ENCODE measurements around the gene KIF25. TPM values are rescaled to one million over a fixed set of nuclear protein-coding genes. Genes with fewer than 3 reads are reported as not detected.

Gene KIF25
- total and polyA plus RNA-seq, 4 donors, result 0.05 TPM; not detected in 3

- H3K9me3 ChIP-seq (ENCODE audit: control insufficient read depth in 4 of 4, low read length in 3 of 4), result peaks cover 16 to 39% (median 23%) of the 10 kb centered on the region in 4 donors
- no peak for TF ChIP-seq YY1 (IDR thresholded peaks at IDR 0.05)
- TF ChIP-seq HNF4A (conservative IDR thresholded peaks at IDR 0.05), result no peak
- no peak for TF ChIP-seq FOXA1 (IDR thresholded peaks at IDR 0.05)
- TF ChIP-seq TAF1 (conservative IDR thresholded peaks at IDR 0.05), result no peak
- TF ChIP-seq EGR1 (IDR thresholded peaks at IDR 0.05; ENCODE audit: low read depth in 2 of 2), result no peak
- TF ChIP-seq, protein P1, sequence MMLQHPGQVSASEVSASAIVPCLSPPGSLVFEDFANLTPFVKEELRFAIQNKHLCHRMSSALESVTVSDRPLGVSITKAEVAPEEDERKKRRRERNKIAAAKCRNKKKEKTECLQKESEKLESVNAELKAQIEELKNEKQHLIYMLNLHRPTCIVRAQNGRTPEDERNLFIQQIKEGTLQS (IDR thresholded peaks at IDR 0.05), result no peak
- TF ChIP-seq HNF4G (IDR thresholded peaks at IDR 0.05), result no peak
- no peaks in the 10 kb centered on the region for H3K27me3 ChIP-seq (ENCODE audit: control insufficient read depth in 4 of 4, insufficient read depth in 4 of 4, low read length in 3 of 4)
- H3K4me3 ChIP-seq (ENCODE audit: low read depth in 1 of 3, low read length in 3 of 3), result no peak overlapping the region
- no peak for DNase-seq (ENCODE audit: low spot score)
- no peaks in the 10 kb centered on the region for H3K4me1 ChIP-seq (ENCODE audit: control insufficient read depth in 4 of 4, insufficient read depth in 4 of 4, low read length in 3 of 4)
- no peaks in the 10 kb centered on the region for H3K36me3 ChIP-seq (ENCODE audit: control insufficient read depth in 4 of 4, insufficient read depth in 3 of 4, low read depth in 1 of 4, low read length in 3 of 4)
- H3K27ac ChIP-seq (ENCODE audit: low read depth in 1 of 2, low read length in 2 of 2), result no peak overlapping the region
- H3K9ac ChIP-seq (ENCODE audit: low read depth in 1 of 2, low read length in 2 of 2), result no peak overlapping the region
- WGBS, result 95% methylated on average over 15 of the region's 15 CpGs
Measured at GRCh38 chr6:168040856-168041496, 43.5 kb downstream of the KIF25 start.

DNA sequence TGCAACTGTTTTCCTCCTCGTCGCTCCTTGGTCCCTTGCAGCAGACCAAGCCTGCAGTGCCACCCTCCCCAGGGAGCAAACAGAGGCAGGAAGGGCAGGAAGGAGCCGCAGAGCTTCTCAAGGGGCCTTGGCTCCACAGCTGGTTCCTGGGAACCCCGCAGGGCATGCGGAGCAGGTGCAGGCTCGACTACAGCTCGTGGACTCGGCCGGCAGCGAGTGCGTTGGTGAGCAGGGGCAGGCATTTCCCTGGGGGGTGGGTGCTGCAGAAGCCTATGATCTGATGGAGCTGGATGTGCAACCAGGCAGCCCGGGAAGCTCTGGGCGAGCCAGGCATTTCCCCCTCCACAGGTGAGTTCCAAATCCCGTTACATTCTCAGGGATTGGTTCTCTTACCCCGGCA, 44.5 kb downstream of the KIF25 start:
- H3K27me3 ChIP-seq (ENCODE audit: control insufficient read depth in 4 of 4, insufficient read depth in 4 of 4, low read length in 3 of 4), result no peaks in the 10 kb centered on the region
- H3K9me3 ChIP-seq (ENCODE audit: control insufficient read depth in 4 of 4, low read length in 3 of 4), result peaks cover 16 to 37% (median 23%) of the 10 kb centered on the region in 4 donors
- H3K36me3 ChIP-seq (ENCODE audit: control insufficient read depth in 4 of 4, insufficient read depth in 3 of 4, low read depth in 1 of 4, low read length in 3 of 4), result no peaks in the 10 kb centered on the region
- WGBS, result 95% methylated on average over 15 of the region's 15 CpGs
- TF ChIP-seq GABPA (IDR thresholded peaks at IDR 0.05 in 1 of 2, conservative IDR thresholded peaks at IDR 0.05 in 1 of 2), result no peak
- H3K9ac ChIP-seq (ENCODE audit: low read depth in 1 of 2, low read length in 2 of 2), result no peak overlapping the region
- no peak for DNase-seq (ENCODE audit: low spot score)
- no peak overlapping the region for H3K4me3 ChIP-seq (ENCODE audit: low read depth in 1 of 3, low read length in 3 of 3)
- H3K27ac ChIP-seq (ENCODE audit: low read depth in 1 of 2, low read length in 2 of 2), result no peak overlapping the region
- no peaks in the 10 kb centered on the region for H3K4me1 ChIP-seq (ENCODE audit: control insufficient read depth in 4 of 4, insufficient read depth in 4 of 4, low read length in 3 of 4)

- Histone ChIP-seq H3K9ac (ENCODE audit: low read depth in 1 of 2, low read length in 2 of 2) (no peak overlapping the region), H3K4me3 (ENCODE audit: low read depth in 1 of 3, low read length in 3 of 3) (no peak overlapping the region), H3K27ac (ENCODE audit: low read depth in 1 of 2, low read length in 2 of 2) (no peak overlapping the region), H3K36me3 (ENCODE audit: control insufficient read depth in 4 of 4, insufficient read depth in 3 of 4, low read depth in 1 of 4, low read length in 3 of 4) (no peaks in the 10 kb centered on the region), H3K27me3 (ENCODE audit: control insufficient read depth in 4 of 4, insufficient read depth in 4 of 4, low read length in 3 of 4) (no peaks in the 10 kb centered on the region), H3K9me3 (ENCODE audit: control insufficient read depth in 4 of 4, low read length in 3 of 4) (peaks cover 16 to 37% (median 23%) of the 10 kb centered on the region in 4 donors), H3K4me1 (ENCODE audit: control insufficient read depth in 4 of 4, insufficient read depth in 4 of 4, low read length in 3 of 4) (no peaks in the 10 kb centered on the region)
- no peak for DNase-seq (ENCODE audit: low spot score)
- TF ChIP-seq RXRA (IDR thresholded peaks at IDR 0.05) (no peak), SP1 (IDR thresholded peaks at IDR 0.05) (no peak), NR2F2 (IDR thresholded peaks at IDR 0.05) (no peak), TAF1 (conservative IDR thresholded peaks at IDR 0.05) (no peak), HNF4A (conservative IDR thresholded peaks at IDR 0.05) (no peak), JUND (IDR thresholded peaks at IDR 0.05) (no peak), FOXA2 (IDR thresholded peaks at IDR 0.05) (no peak), CTCF (IDR thresholded peaks at IDR 0.05; ENCODE audit: low read depth, low read length, missing input control) (no peak), HNF4G (IDR thresholded peaks at IDR 0.05) (no peak), MAX (IDR thresholded peaks at IDR 0.05) (no peak), FOXA1 (IDR thresholded peaks at IDR 0.05) (no peak), YY1 (IDR thresholded peaks at IDR 0.05) (no peak), RAD21 (IDR thresholded peaks at IDR 0.05) (no peak), EGR1 (IDR thresholded peaks at IDR 0.05; ENCODE audit: low read depth in 2 of 2) (no peak), GABPA (IDR thresholded peaks at IDR 0.05 in 1 of 2, conservative IDR thresholded peaks at IDR 0.05 in 1 of 2) (no peak)
- TF ChIP-seq, protein P2, sequence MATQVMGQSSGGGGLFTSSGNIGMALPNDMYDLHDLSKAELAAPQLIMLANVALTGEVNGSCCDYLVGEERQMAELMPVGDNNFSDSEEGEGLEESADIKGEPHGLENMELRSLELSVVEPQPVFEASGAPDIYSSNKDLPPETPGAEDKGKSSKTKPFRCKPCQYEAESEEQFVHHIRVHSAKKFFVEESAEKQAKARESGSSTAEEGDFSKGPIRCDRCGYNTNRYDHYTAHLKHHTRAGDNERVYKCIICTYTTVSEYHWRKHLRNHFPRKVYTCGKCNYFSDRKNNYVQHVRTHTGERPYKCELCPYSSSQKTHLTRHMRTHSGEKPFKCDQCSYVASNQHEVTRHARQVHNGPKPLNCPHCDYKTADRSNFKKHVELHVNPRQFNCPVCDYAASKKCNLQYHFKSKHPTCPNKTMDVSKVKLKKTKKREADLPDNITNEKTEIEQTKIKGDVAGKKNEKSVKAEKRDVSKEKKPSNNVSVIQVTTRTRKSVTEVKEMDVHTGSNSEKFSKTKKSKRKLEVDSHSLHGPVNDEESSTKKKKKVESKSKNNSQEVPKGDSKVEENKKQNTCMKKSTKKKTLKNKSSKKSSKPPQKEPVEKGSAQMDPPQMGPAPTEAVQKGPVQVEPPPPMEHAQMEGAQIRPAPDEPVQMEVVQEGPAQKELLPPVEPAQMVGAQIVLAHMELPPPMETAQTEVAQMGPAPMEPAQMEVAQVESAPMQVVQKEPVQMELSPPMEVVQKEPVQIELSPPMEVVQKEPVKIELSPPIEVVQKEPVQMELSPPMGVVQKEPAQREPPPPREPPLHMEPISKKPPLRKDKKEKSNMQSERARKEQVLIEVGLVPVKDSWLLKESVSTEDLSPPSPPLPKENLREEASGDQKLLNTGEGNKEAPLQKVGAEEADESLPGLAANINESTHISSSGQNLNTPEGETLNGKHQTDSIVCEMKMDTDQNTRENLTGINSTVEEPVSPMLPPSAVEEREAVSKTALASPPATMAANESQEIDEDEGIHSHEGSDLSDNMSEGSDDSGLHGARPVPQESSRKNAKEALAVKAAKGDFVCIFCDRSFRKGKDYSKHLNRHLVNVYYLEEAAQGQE (IDR thresholded peaks at IDR 0.05), result no peak
- TF ChIP-seq, protein P3, sequence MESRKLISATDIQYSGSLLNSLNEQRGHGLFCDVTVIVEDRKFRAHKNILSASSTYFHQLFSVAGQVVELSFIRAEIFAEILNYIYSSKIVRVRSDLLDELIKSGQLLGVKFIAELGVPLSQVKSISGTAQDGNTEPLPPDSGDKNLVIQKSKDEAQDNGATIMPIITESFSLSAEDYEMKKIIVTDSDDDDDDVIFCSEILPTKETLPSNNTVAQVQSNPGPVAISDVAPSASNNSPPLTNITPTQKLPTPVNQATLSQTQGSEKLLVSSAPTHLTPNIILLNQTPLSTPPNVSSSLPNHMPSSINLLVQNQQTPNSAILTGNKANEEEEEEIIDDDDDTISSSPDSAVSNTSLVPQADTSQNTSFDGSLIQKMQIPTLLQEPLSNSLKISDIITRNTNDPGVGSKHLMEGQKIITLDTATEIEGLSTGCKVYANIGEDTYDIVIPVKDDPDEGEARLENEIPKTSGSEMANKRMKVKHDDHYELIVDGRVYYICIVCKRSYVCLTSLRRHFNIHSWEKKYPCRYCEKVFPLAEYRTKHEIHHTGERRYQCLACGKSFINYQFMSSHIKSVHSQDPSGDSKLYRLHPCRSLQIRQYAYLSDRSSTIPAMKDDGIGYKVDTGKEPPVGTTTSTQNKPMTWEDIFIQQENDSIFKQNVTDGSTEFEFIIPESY (IDR thresholded peaks at IDR 0.05), result no peak
- TF ChIP-seq, protein P1 (IDR thresholded peaks at IDR 0.05), result no peak
- WGBS, result 95% methylated on average over 29 of the region's 29 CpGs
Measured at GRCh38 chr6:168042426-168043192, 45.1 kb downstream of the KIF25 start.
